Right lobe of liver (tissue), 6 donors: ENCODE results near the gene LCN9. TPM values are rescaled to one million over a fixed set of nuclear protein-coding genes. Genes with fewer than 3 reads are reported as not detected.

Source experiments
- ATAC-seq, 4 donors: fragments of 200-7000 bp; cut with Tn5 transposase; one replicate each; pipeline ENCODE4 v1.9.1; 2020; ENCODE audit warnings: mild to moderate bottlenecking in 4 of 4, moderate library complexity in 4 of 4
- DNase-seq, 3 donors: peaks; one replicate each; pipeline ENCODE4 v3.0.0-alpha.2; 2020
- H3K27ac ChIP-seq, 3 donors: fragments of 200-600 bp; one replicate each; pipeline ENCODE4 v1.8.0; 2022
- H3K27me3 ChIP-seq, 2 donors: fragments of 200-600 bp; one replicate each; pipeline ENCODE4 v1.8.0; 2022
- H3K36me3 ChIP-seq, 4 donors: fragments of 200-600 bp; sonication (generic) in 1 of 4; one replicate each; pipeline versions ENCODE4 v1.5.1 to v1.8.0; 2017 to 2022; ENCODE audit warnings: control low read depth in 1 of 4
- H3K4me1 ChIP-seq, 4 donors: fragments of 200-600 bp; sonication (generic) in 1 of 4; one replicate each; pipeline versions ENCODE4 v1.5.1 to v1.8.0; 2017 to 2022; ENCODE audit warnings: control low read depth in 1 of 4
- H3K4me3 ChIP-seq, 3 donors: fragments of 200-600 bp; one replicate each; pipeline ENCODE4 v1.8.0; 2022
- H3K9me3 ChIP-seq, 4 donors: fragments of 200-600 bp; sonication (generic) in 1 of 4; one replicate each; pipeline versions ENCODE4 v1.5.1 to v1.8.0; 2017 to 2022; ENCODE audit warnings: control low read depth in 1 of 4
- POLR2A ChIP-seq: fragments of 450-650 bp; IDR thresholded peaks from one replicate; pipeline ENCODE4 v1.6.1; 2017; ENCODE audit warnings: antibody characterized with exemption, mild to moderate bottlenecking
- WGBS: methylation state at CpG from one replicate; pipeline ENCODE4 v1.1.6; 2018; ENCODE audit warnings: low coverage, low lambda C conversion rate; ENCODE audit not compliant: insufficient coverage; ENCODE audit errors: missing lambda C conversion rate; 5-methylcytosine and 5-hydroxymethylcytosine counted together
- intact Hi-C, 2 donors: fragments of 100-400 bp; cut with DNase I; formaldehyde crosslinking; loops; one replicate each; pipeline versions ENCODE4 v1.11.2 to v1.14.1; 2022
- total RNA-seq, 6 experiments: library from RNA; depleted of rRNA in 2 of 6; stranded (reverse); fragments of >200 nt in 2 of 6; fragmentation: NEBNext Ultra II Directional in 3 of 6; extraction: Animal tissue kit (Norgen Biotek cat#: 25700) in 3 of 6; gene quantifications; one replicate each; pipeline versions ENCODE4 v1.1.0 to v1.2.4, GENCODE V29; 2016 to 2023
- TF ChIP-seq, protein P1 (sequence below), 4 donors: fragments of 200-600 bp in 3 of 4; fragments of 450-650 bp in 1 of 4; IDR thresholded peaks; one replicate each; pipeline versions ENCODE4 v1.5.1 to v1.8.0; 2016 to 2022; ENCODE audit warnings: antibody characterized with exemption in 4 of 4, mild to moderate bottlenecking in 2 of 4
- donor health status: DM: no; HTN: yes; CAD: no.
- donor health status: DM: no; HTN: no; CAD: no.
- donor health status: DM: no; HTN: no; CAD: no.
- donor health status: DM: no; HTN: yes; CAD: no.
- donor health status: DM: no; HTN: yes; CAD: no.

Gene LCN9
- total RNA-seq, 6 experiments from 2014 or later, result not detected

GRCh38 chr9:135650408-135650807, 12.7 kb upstream of the LCN9 start:
- no peaks in the 10 kb centered on the region for H3K36me3 ChIP-seq
- H3K27ac ChIP-seq, result no peak overlapping the region
- 77% methylated on average over 16 of the region's 17 CpGs for WGBS
- intact Hi-C loops, result no loop called here
- no peaks in the 10 kb centered on the region for H3K9me3 ChIP-seq
- no peak for DNase-seq
- H3K4me1 ChIP-seq, result no peaks in the 10 kb centered on the region
- no peaks in the 10 kb centered on the region for H3K27me3 ChIP-seq
- no peak for TF ChIP-seq POLR2A
- TF ChIP-seq, protein P1, sequence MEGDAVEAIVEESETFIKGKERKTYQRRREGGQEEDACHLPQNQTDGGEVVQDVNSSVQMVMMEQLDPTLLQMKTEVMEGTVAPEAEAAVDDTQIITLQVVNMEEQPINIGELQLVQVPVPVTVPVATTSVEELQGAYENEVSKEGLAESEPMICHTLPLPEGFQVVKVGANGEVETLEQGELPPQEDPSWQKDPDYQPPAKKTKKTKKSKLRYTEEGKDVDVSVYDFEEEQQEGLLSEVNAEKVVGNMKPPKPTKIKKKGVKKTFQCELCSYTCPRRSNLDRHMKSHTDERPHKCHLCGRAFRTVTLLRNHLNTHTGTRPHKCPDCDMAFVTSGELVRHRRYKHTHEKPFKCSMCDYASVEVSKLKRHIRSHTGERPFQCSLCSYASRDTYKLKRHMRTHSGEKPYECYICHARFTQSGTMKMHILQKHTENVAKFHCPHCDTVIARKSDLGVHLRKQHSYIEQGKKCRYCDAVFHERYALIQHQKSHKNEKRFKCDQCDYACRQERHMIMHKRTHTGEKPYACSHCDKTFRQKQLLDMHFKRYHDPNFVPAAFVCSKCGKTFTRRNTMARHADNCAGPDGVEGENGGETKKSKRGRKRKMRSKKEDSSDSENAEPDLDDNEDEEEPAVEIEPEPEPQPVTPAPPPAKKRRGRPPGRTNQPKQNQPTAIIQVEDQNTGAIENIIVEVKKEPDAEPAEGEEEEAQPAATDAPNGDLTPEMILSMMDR (IDR thresholded peaks at IDR 0.05), result no peak
- H3K4me3 ChIP-seq, result no peak overlapping the region
- ATAC-seq, result no peak

- no peak for DNase-seq
- no peaks in the 10 kb centered on the region for H3K36me3 ChIP-seq
- H3K27me3 ChIP-seq, result no peaks in the 10 kb centered on the region
- TF ChIP-seq, protein P1 (IDR thresholded peaks at IDR 0.05), result no peak
- no peak for TF ChIP-seq POLR2A
- peak in 1 of 4 donors; percentile 37 for ATAC-seq
- WGBS, result 17% methylated on average over 1 of the region's 8 CpGs
- H3K27ac ChIP-seq, result no peak overlapping the region
- intact Hi-C loops, result no loop called here
- H3K9me3 ChIP-seq, result no peaks in the 10 kb centered on the region
- no peak overlapping the region for H3K4me3 ChIP-seq
- no peaks in the 10 kb centered on the region for H3K4me1 ChIP-seq
Measured at GRCh38 chr9:135655317-135655716, 7.8 kb upstream of the LCN9 start.

DNA sequence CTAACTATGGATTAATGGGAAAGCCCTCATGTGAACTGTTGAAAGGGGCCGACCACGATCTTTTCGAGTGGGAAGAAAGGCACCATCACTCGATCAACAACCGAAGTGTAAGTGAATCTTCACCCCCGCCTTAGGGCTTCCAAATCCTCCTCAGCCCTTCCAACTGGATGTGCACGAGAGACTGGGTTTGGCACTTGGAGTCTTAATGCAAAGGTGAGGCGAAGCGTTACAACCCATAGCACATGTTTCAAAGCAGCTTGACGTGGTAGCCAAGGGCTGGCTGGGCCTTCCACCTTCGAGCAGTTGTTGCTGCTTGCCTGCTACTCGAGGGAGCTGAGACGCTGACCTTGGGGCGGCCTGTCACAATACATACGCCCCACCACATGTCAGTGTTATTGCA, 5.7 kb upstream of the LCN9 start:
- Histone ChIP-seq H3K4me3 (no peak overlapping the region), H3K4me1 (no peaks in the 10 kb centered on the region), H3K27me3 (no peaks in the 10 kb centered on the region), H3K9me3 (no peaks in the 10 kb centered on the region), H3K27ac (no peak overlapping the region), H3K36me3 (no peaks in the 10 kb centered on the region)
- no peak for ATAC-seq
- intact Hi-C loops, result no loop called here
- DNase-seq, result no peak
- TF ChIP-seq, protein P1 (IDR thresholded peaks at IDR 0.05), result no peak
- no peak for TF ChIP-seq POLR2A
- 65% methylated on average over 10 of the region's 15 CpGs for WGBS

GRCh38 chr9:135659252-135659651, 3.9 kb upstream of the LCN9 start:
- no peak for ATAC-seq
- TF ChIP-seq, protein P1 (IDR thresholded peaks at IDR 0.05), result no peak
- no peak for TF ChIP-seq POLR2A
- intact Hi-C loops, result no loop called here
- WGBS, result 74% methylated on average over 11 of the region's 13 CpGs
- Histone ChIP-seq H3K36me3 (no peaks in the 10 kb centered on the region), H3K4me3 (no peak overlapping the region), H3K9me3 (no peaks in the 10 kb centered on the region), H3K4me1 (no peaks in the 10 kb centered on the region), H3K27me3 (no peaks in the 10 kb centered on the region), H3K27ac (no peak overlapping the region)
- no peak for DNase-seq

GRCh38 chr9:135660407-135660806, 2.7 kb upstream of the LCN9 start:
- no peak for ATAC-seq
- Histone ChIP-seq H3K36me3 (no peaks in the 10 kb centered on the region), H3K9me3 (no peaks in the 10 kb centered on the region), H3K27me3 (no peaks in the 10 kb centered on the region), H3K4me3 (no peak overlapping the region), H3K27ac (no peak overlapping the region), H3K4me1 (no peaks in the 10 kb centered on the region)
- TF ChIP-seq, protein P1 (IDR thresholded peaks at IDR 0.05), result no peak
- TF ChIP-seq POLR2A, result no peak
- intact Hi-C loops, result no loop called here
- no peak for DNase-seq
- WGBS, result 89% methylated on average over 19 of the region's 22 CpGs
